Measurements from ENCODE around the gene TLR6.

GRCh38 chr4:38802561-38803355, 53.9 kb downstream of the TLR6 start:
- TF ChIP-seq EZH2phosphoT487 (IDR thresholded peaks at IDR 0.05; ENCODE audit: insufficient read depth, low read depth) (no peak), EZH2 (IDR thresholded peaks at IDR 0.05; ENCODE audit: insufficient read depth, poor library complexity, severe bottlenecking) (no peak)

All from GM23248 (cell line).